Panc1 (cell line): ENCODE data around the gene NTM. TPM values are rescaled to one million over a fixed set of nuclear protein-coding genes. Genes with fewer than 3 reads are reported as not detected.

Source experiments
- ATAC-seq: fragments of 200-7000 bp; cut with Tn5 transposase; 2 replicates; pipeline ENCODE4 v1.9.1; 2020; ENCODE audit warnings: mild to moderate bottlenecking, moderate library complexity
- BruUV-seq: library from RNA; stranded (reverse); fragments of 400-500 nt; replicated peaks from 2 replicates; lab custom pipeline; 2021; lab: Mats Ljungman, UMichigan
- CTCF ChIA-PET: fragments of 300-600 bp; sonication (Branson Sonifier 250); formaldehyde crosslinking; loops from one replicate; lab custom pipeline; 2022; ENCODE audit warnings: antibody characterized with exemption; lab: Charles Lee
- POLR2A ChIA-PET: fragments of 300-600 bp; sonication (Branson Sonifier 250); formaldehyde crosslinking; loops from one replicate; lab custom pipeline; 2022; ENCODE audit warnings: antibody characterized with exemption; lab: Charles Lee
- DNase-seq: peaks from one replicate; pipeline ENCODE4 v3.0.0-alpha.2; 2010; ENCODE audit warnings: low read depth, low spot score
- H3K27ac ChIP-seq: 2 replicates; pipeline ENCODE4 v1.5.1; 2011; ENCODE audit warnings: mild to moderate bottlenecking, low read length, inconsistent platforms
- H3K27me3 ChIP-seq: fragments of 200-500 bp; sonication (Bioruptor generic); 2 replicates; pipeline ENCODE4 v1.6.0; 2014; ENCODE audit warnings: low read length, inconsistent platforms; ENCODE audit not compliant: control insufficient read depth, insufficient read depth
- H3K36me3 ChIP-seq: fragments of 200-500 bp; sonication (Bioruptor generic); 2 replicates; pipeline ENCODE4 v1.5.1; 2014; ENCODE audit warnings: inconsistent platforms, mild to moderate bottlenecking, low read length, moderate library complexity; ENCODE audit not compliant: control insufficient read depth, insufficient read depth
- H3K4me1 ChIP-seq: 2 replicates; pipeline ENCODE4 v1.5.1; 2011; ENCODE audit warnings: inconsistent platforms, mild to moderate bottlenecking, low read length, moderate library complexity; ENCODE audit not compliant: control insufficient read depth, insufficient read depth
- H3K4me3 ChIP-seq, 2 experiments: 2 replicates each; pipeline ENCODE4 v1.5.1; 2011 to 2012; ENCODE audit warnings: low read depth in 2 of 2, low read length in 2 of 2, mild to moderate bottlenecking in 2 of 2, inconsistent platforms in 1 of 2, moderate library complexity in 1 of 2
- H3K9me3 ChIP-seq: fragments of 200-500 bp; sonication (Bioruptor generic); 2 replicates; pipeline ENCODE4 v1.5.1; 2014; ENCODE audit warnings: low read depth, mild to moderate bottlenecking, inconsistent platforms, low read length, moderate library complexity; ENCODE audit not compliant: control insufficient read depth, insufficient read depth
- POLR2AphosphoS5 ChIP-seq: IDR thresholded peaks from 2 replicates; pipeline ENCODE4 v1.6.1; 2012; ENCODE audit warnings: mild to moderate bottlenecking, low read depth, low read length, moderate library complexity
- SIN3A ChIP-seq: IDR thresholded peaks from 2 replicates; pipeline ENCODE4 v1.6.1; 2012; ENCODE audit warnings: low read depth, mild to moderate bottlenecking, low read length, moderate library complexity, borderline replicate concordance; ENCODE audit not compliant: insufficient read depth
- TCF7L2 ChIP-seq: IDR thresholded peaks from 2 replicates; pipeline ENCODE4 v1.6.1; 2011; ENCODE audit warnings: mild to moderate bottlenecking, low read depth, low read length, inconsistent platforms
- in situ Hi-C: cut with HindIII; loops from 2 replicates; pipeline ENCODE4 v1.10.0; 2016; ENCODE audit warnings: low sequenced_read_pairs, low pct_unique_long_range_greater_than_20kb
- intact Hi-C: fragments of 100-400 bp; cut with micrococcal nuclease; formaldehyde crosslinking; loops from one replicate; pipeline ENCODE4 v1.10.0; 2022; ENCODE audit not compliant: unreplicated experiment
- total RNA-seq: library from RNA; stranded (reverse); gene quantifications from one replicate; pipeline ENCODE4 v1.2.1, GENCODE V29; 2021; ENCODE audit not compliant: unreplicated experiment
- TF ChIP-seq, protein P1 (sequence below), 2 experiments: IDR thresholded peaks; 2 replicates each; pipeline ENCODE4 v1.6.1; 2011 to 2012; ENCODE audit warnings: low read depth in 2 of 2, control low read depth in 1 of 2, low read length in 1 of 2, mild to moderate bottlenecking in 1 of 2, moderate library complexity in 1 of 2; ENCODE audit not compliant: insufficient read depth in 1 of 2
- TF ChIP-seq, protein P2 (sequence below): fragments of 450-650 bp; IDR thresholded peaks from 2 replicates; pipeline ENCODE4 v1.5.1; 2017; ENCODE audit warnings: mild to moderate bottlenecking

NTM gene
- total RNA-seq, 1 experiment from 2014 or later, result 0.10 TPM

DNA sequence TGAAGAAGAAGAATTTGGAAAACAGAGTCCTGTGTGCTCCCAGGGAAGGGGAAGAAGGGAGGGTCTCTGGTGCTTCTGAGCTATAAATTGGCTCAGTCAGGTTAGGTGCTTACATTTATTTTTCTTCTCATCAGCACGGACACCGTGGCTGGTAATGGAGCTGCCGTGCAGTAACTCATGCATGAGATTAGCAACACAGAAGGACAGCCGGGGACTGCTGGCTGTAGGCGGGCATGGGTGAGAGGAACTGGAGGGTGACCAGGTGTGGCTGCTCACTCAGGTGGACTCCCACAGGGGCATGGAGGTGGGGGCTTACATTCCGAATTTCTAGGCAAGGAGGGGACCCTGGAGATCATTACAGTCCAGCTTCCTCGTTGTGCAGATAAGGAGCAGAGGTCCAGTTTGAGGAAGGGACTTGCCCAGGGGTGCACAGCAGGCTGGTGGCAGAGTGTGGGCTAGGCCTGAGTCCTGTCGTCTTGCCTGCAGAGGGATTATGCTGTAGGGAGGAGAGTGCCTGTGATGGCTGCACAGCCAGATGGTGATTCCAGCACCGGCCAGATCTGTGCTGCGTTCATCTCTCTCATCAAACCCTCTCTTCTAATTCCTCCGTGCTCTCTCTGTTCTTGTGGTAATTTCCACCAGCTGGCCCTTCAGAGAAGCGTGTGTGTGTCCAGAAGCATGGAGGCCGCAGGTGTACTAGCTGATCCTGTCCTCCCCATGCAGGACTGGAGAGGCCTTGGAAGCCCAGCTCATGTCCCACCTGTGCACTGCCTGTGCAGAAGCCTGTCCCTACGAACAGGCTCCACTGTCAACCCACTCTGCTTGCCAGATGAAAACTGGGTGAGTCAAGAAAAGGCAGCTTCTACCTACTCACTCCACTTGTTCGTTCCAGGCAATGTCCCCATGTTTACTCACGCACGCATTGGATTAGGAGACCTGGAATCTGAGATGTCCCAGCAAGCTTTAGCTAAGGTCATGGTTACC lies 78.9 kb downstream of the NTM start:
- no peak for ATAC-seq
- Histone ChIP-seq H3K4me3 (no peak overlapping the region), H3K9me3 (no peaks in the 10 kb centered on the region), H3K27ac (no peak overlapping the region), H3K27me3 (peaks cover 2% of the 10 kb centered on the region; the same call in 1 of the 2 replicates), H3K36me3 (no peaks in the 10 kb centered on the region), H3K4me1 (no peaks in the 10 kb centered on the region)
- POLR2A ChIA-PET, result interaction anchor here (0.5 to 0.6 kb wide), 2 partner anchors 244 to 1416 kb away, joined by 3 to 6 read pairs; no protein-coding TSS in a partner anchor
- no TSS peak for BruUV-seq
- CTCF ChIA-PET, result no interaction called here
- intact Hi-C loops, result no loop called here
- no peak for TF ChIP-seq POLR2AphosphoS5
- in situ Hi-C loops, result no loop called here
- DNase-seq, result no peak

- ChIA-PET CTCF (no interaction called here), POLR2A (no interaction called here)
- intact Hi-C loops, result no loop called here
- H3K27ac ChIP-seq, result no peak overlapping the region
- H3K9me3 ChIP-seq, result no peaks in the 10 kb centered on the region
- DNase-seq (no peak), ATAC-seq (no peak)
- peaks cover 2% of the 10 kb centered on the region; the same call in 1 of the 2 replicates for H3K27me3 ChIP-seq
- H3K4me3 ChIP-seq, result no peak overlapping the region
- TF ChIP-seq POLR2AphosphoS5 (no peak), SIN3A (no peak), TCF7L2 (no peak)
- TF ChIP-seq, protein P1, sequence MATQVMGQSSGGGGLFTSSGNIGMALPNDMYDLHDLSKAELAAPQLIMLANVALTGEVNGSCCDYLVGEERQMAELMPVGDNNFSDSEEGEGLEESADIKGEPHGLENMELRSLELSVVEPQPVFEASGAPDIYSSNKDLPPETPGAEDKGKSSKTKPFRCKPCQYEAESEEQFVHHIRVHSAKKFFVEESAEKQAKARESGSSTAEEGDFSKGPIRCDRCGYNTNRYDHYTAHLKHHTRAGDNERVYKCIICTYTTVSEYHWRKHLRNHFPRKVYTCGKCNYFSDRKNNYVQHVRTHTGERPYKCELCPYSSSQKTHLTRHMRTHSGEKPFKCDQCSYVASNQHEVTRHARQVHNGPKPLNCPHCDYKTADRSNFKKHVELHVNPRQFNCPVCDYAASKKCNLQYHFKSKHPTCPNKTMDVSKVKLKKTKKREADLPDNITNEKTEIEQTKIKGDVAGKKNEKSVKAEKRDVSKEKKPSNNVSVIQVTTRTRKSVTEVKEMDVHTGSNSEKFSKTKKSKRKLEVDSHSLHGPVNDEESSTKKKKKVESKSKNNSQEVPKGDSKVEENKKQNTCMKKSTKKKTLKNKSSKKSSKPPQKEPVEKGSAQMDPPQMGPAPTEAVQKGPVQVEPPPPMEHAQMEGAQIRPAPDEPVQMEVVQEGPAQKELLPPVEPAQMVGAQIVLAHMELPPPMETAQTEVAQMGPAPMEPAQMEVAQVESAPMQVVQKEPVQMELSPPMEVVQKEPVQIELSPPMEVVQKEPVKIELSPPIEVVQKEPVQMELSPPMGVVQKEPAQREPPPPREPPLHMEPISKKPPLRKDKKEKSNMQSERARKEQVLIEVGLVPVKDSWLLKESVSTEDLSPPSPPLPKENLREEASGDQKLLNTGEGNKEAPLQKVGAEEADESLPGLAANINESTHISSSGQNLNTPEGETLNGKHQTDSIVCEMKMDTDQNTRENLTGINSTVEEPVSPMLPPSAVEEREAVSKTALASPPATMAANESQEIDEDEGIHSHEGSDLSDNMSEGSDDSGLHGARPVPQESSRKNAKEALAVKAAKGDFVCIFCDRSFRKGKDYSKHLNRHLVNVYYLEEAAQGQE (IDR thresholded peaks at IDR 0.05; ENCODE audit: insufficient read depth in 1 of 2, low read depth in 2 of 2, low read length in 1 of 2), result no peak
- TF ChIP-seq, protein P2, sequence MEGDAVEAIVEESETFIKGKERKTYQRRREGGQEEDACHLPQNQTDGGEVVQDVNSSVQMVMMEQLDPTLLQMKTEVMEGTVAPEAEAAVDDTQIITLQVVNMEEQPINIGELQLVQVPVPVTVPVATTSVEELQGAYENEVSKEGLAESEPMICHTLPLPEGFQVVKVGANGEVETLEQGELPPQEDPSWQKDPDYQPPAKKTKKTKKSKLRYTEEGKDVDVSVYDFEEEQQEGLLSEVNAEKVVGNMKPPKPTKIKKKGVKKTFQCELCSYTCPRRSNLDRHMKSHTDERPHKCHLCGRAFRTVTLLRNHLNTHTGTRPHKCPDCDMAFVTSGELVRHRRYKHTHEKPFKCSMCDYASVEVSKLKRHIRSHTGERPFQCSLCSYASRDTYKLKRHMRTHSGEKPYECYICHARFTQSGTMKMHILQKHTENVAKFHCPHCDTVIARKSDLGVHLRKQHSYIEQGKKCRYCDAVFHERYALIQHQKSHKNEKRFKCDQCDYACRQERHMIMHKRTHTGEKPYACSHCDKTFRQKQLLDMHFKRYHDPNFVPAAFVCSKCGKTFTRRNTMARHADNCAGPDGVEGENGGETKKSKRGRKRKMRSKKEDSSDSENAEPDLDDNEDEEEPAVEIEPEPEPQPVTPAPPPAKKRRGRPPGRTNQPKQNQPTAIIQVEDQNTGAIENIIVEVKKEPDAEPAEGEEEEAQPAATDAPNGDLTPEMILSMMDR, result no peak
- no peaks in the 10 kb centered on the region for H3K4me1 ChIP-seq
- in situ Hi-C loops, result no loop called here
- no peaks in the 10 kb centered on the region for H3K36me3 ChIP-seq
- BruUV-seq, result no TSS peak
These were observed 84.1 kb downstream of the NTM start for GRCh38 chr11:131454490-131454889.

DNA sequence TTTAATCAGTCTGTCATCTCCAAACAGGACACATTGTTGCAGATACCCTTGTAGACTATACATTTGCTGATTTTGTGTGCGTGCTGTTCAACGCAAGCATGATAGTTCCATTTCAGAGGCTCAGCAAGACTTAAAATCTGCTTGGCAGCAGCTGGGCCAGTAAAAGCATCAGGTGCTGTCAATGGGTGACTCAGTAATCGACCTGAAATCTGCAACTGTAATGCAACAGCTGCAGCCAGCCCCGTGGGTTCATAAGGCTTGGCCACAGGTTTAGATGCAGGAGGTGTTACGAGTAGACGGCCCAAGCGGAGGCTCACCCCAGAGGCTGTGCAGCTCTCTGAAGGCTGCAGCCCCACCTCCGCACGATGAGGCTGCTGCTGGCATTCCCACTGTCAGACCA lies 84.6 kb downstream of the NTM start:
- in situ Hi-C loops (no loop called here), intact Hi-C loops (no loop called here)
- Histone ChIP-seq H3K36me3 (no peaks in the 10 kb centered on the region), H3K4me3 (no peak overlapping the region), H3K4me1 (no peaks in the 10 kb centered on the region), H3K9me3 (no peaks in the 10 kb centered on the region), H3K27me3 (peaks cover 2% of the 10 kb centered on the region; the same call in 1 of the 2 replicates), H3K27ac (no peak overlapping the region)
- no peak for ATAC-seq
- no peak for DNase-seq
- CTCF ChIA-PET, result no interaction called here
- POLR2A ChIA-PET, result no interaction called here
- TF ChIP-seq, protein P2, result no peak
- TF ChIP-seq TCF7L2 (no peak), POLR2AphosphoS5 (no peak), SIN3A (no peak)
- TF ChIP-seq, protein P1 (IDR thresholded peaks at IDR 0.05; ENCODE audit: insufficient read depth in 1 of 2, low read depth in 2 of 2, low read length in 1 of 2), result no peak
- BruUV-seq, result no TSS peak
